Measurements from ENCODE around the gene FTL.

DNA sequence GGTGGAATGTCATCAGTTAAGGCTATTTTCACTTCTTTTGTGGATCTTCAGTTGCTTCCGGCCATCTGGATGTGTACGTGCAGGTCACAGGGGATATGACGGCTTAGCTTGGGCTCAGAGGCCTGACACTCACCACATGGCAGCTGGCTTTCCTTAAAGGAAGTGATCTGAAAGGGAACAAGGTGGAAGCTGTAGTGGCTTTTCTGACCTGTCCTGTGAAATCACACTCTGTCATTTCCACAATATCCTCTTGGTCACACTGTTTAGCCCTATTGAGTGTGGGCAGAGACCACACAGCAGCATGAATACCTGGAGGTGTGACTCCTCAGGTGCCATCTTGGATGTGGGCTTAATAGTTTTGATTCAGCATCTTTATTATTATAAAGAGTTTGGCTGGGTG lies 14.9 kb upstream of the FTL start:
- TF ChIP-seq, protein P1, sequence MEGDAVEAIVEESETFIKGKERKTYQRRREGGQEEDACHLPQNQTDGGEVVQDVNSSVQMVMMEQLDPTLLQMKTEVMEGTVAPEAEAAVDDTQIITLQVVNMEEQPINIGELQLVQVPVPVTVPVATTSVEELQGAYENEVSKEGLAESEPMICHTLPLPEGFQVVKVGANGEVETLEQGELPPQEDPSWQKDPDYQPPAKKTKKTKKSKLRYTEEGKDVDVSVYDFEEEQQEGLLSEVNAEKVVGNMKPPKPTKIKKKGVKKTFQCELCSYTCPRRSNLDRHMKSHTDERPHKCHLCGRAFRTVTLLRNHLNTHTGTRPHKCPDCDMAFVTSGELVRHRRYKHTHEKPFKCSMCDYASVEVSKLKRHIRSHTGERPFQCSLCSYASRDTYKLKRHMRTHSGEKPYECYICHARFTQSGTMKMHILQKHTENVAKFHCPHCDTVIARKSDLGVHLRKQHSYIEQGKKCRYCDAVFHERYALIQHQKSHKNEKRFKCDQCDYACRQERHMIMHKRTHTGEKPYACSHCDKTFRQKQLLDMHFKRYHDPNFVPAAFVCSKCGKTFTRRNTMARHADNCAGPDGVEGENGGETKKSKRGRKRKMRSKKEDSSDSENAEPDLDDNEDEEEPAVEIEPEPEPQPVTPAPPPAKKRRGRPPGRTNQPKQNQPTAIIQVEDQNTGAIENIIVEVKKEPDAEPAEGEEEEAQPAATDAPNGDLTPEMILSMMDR (IDR thresholded peaks at IDR 0.05; ENCODE audit: insufficient read depth, low read depth, low read length) = no peak
- TF ChIP-seq EZH2 (IDR thresholded peaks at IDR 0.05; ENCODE audit: insufficient read depth, low read length) = no peak
